Measurements from ENCODE around the gene BTNL3.

DNA sequence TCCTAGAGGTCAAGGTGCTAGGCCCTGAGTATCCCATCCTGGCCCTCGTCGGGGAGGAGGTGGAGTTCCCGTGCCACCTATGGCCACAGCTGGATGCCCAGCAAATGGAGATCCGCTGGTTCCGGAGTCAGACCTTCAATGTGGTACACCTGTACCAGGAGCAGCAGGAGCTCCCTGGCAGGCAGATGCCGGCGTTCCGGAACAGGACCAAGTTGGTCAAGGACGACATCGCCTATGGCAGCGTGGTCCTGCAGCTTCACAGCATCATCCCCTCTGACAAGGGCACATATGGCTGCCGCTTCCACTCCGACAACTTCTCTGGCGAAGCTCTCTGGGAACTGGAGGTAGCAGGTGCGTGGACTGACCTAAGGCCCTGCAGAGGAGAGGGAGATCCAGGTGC, 59.3 kb downstream of the BTNL3 start:
- TF ChIP-seq, protein P1, sequence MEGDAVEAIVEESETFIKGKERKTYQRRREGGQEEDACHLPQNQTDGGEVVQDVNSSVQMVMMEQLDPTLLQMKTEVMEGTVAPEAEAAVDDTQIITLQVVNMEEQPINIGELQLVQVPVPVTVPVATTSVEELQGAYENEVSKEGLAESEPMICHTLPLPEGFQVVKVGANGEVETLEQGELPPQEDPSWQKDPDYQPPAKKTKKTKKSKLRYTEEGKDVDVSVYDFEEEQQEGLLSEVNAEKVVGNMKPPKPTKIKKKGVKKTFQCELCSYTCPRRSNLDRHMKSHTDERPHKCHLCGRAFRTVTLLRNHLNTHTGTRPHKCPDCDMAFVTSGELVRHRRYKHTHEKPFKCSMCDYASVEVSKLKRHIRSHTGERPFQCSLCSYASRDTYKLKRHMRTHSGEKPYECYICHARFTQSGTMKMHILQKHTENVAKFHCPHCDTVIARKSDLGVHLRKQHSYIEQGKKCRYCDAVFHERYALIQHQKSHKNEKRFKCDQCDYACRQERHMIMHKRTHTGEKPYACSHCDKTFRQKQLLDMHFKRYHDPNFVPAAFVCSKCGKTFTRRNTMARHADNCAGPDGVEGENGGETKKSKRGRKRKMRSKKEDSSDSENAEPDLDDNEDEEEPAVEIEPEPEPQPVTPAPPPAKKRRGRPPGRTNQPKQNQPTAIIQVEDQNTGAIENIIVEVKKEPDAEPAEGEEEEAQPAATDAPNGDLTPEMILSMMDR (IDR thresholded peaks at IDR 0.05): no peak
- TF ChIP-seq ZFX (IDR thresholded peaks at IDR 0.05; ENCODE audit: borderline replicate concordance): no peak
